NCI-H748 treated with DMSO at 0.1 percent for 48 hours (cell line): ENCODE measurements around the gene P2RX2.

Experiments
- DNase-seq: peaks from one replicate; lab custom pipeline; 2025; lab: John Stamatoyannopoulos, UW

P2RX2 gene

GRCh38 chr12:132618683-132619043 lies at the start of gene P2RX2:
Gene P2RX2 (plus strand): TSS chr12:132618776. CDS start chr12:132618817, 41 bp downstream.
- DNase-seq: no peak

DNA sequence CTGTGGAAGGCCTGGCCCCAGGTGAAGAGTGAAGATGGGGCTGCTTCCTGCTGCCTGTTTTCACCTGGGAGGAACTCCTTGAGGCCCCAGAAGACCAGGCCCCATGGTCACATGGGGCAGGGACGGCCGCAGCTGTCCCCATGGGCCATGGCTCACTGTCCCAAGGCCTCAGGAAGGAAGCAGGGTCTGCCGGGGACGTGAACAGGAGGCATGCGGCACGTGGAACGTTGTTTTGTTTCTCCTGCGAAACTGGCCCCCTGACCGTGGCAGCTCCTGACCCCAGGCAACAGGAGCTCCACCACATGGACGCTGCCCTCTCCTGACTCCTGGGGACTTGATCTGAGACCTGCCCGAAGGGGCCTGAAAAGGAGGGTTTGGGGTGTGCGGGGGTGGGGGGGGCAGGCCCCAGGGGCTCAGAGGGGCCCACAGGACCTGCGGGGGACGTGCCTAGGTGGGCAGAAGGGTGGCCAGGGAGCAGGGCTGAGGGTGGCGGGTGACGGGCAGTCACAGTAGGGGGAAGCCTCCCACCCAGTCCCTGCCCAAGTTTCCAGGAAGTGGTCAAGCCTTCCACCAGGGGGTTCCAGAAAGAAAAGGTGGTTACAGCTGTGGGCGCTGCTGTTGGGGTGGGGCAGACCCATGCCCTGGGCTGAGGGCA lies 49.6 kb upstream of the P2RX2 start:
- DNase-seq: no peak

DNA sequence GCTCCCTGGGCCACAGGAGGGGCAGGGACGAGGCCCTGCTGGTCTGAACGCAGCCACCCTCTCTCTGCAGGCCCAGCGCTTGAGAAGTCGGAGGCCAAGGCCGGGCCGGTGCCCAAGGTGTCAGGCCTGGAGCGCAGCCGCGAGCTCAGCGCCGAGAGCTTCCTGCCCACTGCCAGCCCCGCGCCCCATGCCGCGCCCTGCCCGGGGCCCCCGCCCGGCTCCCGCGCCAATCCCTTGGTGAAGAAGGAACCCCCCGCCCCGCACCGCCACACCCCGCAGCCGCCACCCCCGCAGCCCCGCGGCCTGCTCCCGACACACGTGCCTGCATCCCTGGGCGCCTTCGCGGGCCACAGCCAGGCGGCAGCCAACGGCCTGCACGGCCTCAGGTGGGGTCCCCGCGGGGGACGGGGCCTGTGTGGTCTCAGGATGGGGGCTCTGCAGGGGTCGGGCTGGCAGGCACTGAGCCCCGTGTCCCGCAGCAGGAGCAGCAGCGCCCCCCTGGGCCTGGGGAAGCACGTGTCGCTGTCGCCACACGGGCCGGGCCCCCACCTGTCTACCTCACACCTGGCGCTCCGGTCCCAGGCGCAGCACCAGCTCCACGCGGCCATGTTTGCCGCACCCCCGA lies 48.6 kb upstream of the P2RX2 start:
- no peak for DNase-seq

DNA sequence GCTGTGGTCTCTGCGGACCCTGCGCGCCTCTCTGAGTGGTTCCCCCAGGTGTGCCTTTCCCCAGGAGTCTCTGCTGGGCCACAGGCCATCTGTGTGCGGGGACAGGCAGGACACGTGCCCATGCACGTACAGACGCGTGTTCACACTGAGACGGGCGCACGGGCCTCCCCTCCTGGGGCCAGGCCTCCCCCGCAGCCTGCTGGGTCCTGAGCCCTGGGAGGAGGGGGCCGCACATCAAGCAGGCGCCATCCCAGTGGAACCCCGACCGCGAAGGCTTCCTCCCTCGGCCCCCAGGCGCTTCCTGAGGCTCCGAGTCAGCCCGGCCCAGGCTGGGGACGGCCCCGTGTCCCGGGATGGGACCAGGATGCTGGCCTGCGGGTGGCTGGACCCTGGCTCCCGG lies 47.9 kb upstream of the P2RX2 start:
- no peak for DNase-seq

DNA sequence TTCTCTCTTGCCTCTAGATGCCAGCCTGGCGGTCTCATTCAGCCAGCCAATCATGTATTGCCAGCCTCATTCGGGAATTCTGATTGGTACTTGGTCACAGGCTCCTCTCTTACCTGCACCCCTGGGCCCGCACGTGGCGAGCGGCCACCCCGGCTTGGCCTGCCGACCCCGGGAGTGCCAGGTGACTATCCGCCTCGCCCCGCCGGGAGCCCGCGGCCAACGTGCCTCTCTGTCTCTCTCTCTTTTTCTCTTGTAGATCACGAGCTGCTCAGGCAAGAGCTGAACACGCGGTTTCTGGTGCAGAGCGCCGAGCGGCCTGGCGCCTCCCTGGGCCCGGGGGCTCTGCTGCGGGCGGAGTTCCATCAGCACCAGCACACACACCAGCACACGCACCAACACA lies 47.5 kb upstream of the P2RX2 start:
- DNase-seq: no peak

DNA sequence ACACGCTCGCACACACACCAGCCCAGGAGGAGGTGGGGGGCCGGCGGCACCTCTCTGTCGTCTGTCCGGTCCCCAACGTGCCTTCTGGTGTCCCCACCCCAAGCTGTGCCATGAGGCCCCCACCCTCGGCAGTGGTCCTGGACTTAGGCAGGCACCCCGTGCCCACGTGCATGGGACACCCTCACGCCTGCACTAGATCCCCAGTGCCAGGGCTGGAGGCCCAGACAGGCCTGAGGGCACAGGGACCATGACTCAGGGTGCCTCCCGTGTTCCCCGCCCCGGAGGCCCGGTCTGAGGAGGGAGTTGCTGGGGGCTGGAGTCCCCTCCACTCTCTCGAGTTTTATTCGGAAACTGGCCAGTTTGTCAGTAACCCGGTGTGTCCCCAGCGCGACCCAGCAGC lies 47.0 kb upstream of the P2RX2 start:
- no peak for DNase-seq

GRCh38 chr12:132572106-132572505 lies 46.5 kb upstream of the P2RX2 start:
- no peak for DNase-seq

- no peak for DNase-seq
These were observed 45.5 kb upstream of the P2RX2 start for GRCh38 chr12:132572801-132573760.

- no peak for DNase-seq
These were observed 44.1 kb upstream of the P2RX2 start for GRCh38 chr12:132574271-132574996.

DNA sequence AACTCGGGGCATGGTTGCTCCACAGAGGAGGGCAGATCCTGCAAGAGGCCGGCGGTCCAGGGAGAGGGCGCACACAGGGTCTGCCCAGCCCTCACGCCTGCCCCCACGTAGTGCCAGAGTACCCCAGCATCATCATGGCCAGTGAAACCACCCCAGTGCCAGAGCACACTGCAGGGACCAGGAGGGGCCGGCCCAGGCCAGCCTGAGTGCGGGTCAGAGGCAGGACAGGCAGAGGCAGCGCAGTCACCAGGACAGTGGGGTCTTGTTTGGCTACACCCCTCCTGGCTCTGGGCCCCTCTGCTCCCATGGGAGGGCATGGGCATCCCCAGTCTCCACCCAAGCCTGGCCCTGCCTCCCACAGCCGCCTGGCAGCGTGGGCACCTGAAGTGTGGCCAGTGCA lies 42.9 kb upstream of the P2RX2 start:
- DNase-seq: no peak

- DNase-seq: no peak
These were observed 41.9 kb upstream of the P2RX2 start for GRCh38 chr12:132576701-132577100.

GRCh38 chr12:132577191-132577920 lies 41.2 kb upstream of the P2RX2 start:
- DNase-seq: no peak

- DNase-seq: no peak
These were observed 40.5 kb upstream of the P2RX2 start for GRCh38 chr12:132578118-132578517.

- DNase-seq: no peak
These were observed 39.8 kb upstream of the P2RX2 start for GRCh38 chr12:132578826-132579225.

DNA sequence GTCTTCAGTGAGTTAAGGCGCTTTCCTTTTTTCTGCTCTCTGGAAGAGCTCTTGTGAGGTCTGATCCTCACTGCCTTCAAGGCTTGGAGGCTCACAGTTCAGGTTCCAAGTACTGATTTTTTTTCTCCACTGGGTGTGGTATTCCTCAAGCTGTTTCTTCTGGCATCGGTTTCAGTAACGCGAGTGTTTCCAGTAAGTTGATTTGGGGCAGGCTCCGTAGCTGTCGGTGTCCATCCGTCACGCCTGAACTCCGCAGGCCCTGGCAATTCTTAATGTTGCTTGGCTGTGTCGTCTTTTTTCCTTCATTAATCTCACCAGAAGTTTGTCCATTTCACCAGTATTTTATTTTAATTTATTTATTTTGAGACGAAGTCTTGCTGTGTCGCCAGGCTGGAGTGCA lies 38.8 kb upstream of the P2RX2 start:
- no peak for DNase-seq

DNA sequence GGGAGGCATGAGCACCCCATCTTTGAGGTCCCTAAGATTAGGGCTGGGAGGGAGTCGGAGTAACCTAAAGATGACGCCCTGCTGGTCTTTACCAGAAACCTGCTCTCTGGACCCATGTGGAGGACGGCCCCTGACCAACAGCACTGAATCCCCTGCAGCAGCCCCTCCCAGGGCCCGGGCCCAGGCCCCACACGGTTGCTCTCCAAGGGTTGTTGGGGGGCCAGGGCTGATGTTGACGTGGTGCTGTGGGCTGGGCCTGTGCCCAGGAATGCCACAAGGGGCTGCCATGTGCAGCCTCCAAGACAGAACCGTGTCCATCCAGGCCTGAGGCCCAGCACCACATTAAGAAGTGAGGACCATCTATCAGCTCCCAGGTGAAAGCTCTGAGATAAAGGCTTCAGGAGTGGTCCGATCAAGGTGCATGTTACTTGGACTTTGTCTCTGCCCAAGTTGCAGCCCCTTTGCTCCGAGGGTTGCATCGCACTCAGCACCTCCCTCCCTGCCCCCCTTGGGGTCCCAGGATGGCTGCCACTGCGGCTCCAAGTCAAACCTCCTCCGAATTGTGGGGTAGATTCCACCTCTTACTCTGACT lies 37.8 kb upstream of the P2RX2 start:
- DNase-seq: no peak

- no peak for DNase-seq
These were observed 37.1 kb upstream of the P2RX2 start for GRCh38 chr12:132581348-132582057.

- no peak for DNase-seq
These were observed 36.5 kb upstream of the P2RX2 start for GRCh38 chr12:132582058-132582420.

GRCh38 chr12:132582582-132583410 lies 35.8 kb upstream of the P2RX2 start:
- no peak for DNase-seq

DNA sequence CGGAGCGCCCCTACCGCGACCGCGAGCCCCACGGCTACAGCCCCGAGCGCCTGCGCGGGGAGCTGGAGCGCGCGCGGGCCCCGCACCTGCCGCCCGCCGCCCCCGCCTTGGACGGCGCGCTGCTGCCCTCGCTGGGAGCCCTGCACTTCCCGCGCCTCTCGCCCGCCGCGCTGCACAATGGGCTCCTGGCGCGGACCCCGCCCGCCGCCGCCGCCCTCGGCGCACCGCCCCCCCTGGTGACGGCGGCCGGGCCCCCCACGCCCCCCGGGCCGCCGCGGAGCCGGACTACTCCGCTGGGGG lies 35.2 kb upstream of the P2RX2 start:
- no peak for DNase-seq
